CD4-positive, alpha-beta T cell treated with Interleukin-17A for 1 hour (primary cell): ENCODE data around the gene PI4K2B.
"Not testable (repeated sequence)": the region's sequence is repeated elsewhere in the genome, so short reads cannot be mapped to it uniquely, and the experiment has no call there.

Source experiments
- DNase-seq: peaks from one replicate; pipeline ENCODE4 v3.0.0-alpha.2; 2020

Gene PI4K2B

DNA sequence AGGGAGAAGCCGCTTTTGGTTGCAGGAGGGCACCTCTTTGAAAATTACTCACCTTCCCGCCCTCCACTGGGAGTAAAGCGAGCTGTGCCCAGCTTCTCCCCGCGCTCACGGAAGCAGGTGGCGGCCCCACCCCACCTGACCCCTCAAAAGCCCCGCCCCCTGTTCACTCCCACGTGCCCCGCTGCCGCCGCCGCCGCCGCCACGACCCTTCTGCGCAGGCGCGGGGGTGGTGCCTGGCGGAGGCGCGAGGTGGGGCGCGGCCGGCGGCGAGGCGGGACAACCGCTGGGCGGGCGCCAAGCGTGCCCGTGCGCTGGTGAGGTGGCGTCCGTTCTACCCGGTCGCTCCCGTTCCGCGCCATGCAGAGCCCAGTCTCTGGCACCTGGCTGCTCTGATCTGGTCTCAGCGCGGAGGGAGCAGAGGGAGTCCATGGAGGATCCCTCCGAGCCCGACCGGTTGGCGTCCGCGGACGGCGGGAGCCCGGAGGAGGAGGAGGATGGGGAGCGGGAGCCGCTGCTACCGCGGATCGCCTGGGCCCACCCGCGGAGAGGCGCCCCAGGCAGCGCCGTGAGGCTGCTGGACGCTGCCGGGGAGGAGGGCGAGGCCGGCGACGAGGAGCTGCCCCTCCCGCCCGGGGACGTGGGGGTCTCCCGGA, at the start of gene PI4K2B:
TSS of gene PI4K2B (plus strand) at position 297 of the 653 bp plus-strand sequence. CDS start at position 428, 131 bp downstream.
- DNase-seq = peak; percentile 94

DNA sequence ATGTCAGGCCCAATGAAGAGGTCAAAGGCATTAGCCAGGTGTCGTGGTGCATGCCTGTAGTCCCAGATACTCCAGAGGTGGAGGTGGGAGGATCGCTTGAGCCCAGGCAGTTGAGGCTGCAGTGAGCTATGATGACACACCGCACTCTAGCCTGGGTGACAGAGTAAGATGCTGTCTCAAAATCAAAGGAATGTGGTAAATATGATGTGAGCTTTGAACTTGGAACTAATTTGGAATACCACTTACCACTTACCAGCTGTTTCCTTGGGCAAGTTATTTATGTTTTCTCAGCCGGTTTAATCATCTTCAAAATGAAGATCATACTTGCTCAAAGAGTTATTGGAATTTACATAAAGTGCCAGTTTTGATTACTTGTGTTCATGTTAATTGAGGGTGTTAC, 49.8 kb upstream of the PI4K2B start:
- no peak for DNase-seq

DNA sequence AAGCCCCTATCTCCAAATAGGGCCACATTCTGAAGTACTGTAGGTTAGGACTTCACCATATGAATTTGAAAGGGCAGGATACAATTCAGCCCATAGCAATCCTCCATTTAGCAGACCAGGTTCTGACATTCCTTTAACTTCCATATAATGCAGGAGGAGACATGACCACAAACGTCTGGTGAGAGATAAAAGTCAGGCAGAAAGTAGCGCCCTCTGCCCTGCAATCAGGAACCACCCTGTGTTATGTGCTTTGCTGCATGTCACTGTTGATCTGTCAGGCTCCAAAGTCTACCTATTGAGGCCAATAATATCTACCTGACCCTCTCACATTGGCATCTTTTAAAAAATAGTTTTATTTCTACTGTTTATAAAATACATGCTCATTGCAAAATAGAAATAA, 43.4 kb upstream of the PI4K2B start:
- no peak for DNase-seq

DNA sequence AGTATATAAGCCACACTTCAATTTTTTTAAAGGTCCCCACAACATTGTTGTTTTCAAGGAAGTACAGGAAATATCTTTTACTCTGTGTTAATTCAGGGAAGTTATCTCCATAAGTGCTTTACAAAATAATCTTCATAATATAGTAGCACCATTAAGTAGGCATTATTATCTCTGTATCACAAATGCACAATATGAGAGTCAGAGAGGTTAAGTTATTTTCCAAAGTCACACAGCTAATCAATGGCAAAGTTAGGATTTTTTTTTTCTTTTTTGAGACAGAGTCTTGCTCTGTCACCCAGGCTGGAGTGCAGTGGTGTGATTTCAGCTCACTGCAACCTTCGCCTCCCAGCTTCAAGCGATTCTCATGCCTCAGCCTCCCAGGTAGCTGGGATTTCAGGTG, 35.1 kb upstream of the PI4K2B start:
- DNase-seq = no peak

DNA sequence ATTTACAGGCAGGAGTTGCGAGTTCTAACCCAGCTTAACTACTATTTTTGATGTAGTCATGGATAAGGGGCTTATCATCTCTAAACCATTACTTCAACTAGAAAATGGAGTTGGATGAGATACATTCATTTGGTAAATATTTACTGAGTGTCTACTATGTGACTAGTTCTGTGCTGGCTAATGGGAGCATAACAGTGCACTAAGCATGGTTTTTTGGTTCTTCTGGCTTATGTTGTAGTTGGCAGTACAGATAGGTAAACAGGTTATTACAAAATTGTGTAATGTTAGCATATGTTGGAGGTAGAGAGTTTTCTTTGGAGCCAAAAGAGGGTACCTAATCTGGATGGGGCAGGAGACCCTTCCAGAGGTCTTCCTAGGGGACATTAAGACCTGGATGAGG, 25.8 kb upstream of the PI4K2B start:
- DNase-seq = no peak

DNA sequence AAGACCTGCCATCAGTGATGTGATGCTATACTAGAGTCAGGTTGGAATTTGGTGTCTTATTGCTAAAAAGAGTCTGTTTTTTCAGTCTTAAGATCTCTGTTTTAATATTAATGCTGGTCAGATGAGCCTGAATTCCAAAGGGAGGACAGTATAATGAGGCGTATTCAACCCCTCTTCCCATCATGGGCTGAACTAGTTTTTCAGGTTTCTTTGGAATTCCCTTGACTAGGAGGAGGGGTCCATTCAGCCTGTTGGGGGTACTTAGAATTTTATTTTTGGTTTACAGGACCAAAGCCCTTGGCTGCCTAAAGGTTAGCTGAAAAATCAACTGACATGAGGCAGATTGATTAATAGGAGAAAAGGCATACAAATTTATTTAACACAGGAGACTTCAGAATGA, 24.1 kb upstream of the PI4K2B start:
- DNase-seq = no peak

DNA sequence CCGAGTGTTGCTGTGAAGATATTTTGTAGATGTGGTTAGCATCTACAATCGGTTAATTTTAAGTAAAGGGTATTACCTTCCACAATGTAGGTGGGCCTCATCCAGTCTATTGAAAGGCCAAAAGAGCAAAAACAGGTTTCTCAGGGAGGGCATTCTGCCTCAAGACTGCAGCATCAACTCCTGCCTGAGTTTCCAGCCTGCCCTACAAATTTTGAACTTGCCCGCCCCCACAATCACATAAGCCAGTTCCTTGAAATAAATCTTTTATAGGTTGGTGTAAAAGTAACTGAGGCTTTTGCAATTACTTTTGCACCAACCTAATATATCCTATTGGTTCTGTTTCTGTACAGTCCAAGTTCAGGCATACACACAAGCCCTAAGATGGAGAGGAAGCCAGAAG, 22.1 kb upstream of the PI4K2B start:
- no peak for DNase-seq

DNA sequence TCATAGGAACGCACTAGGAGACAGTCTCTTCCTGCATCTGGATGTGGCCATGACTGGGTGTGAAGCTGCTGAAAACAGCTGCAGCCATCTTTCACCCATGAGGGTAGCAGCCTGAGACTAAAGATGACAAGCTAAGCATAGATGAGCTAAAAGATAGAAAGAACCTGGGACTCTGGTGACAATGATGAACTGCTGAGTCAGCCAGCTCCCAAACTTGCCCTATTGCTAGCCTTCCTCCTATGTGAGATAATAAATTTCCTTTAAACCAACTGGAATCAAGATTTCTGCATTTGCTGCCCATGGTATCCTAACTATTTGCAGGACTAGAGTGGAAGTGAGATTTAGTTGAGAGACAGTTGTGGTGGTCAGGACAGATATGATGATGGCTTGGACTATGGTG, 21.0 kb upstream of the PI4K2B start:
- DNase-seq = no peak

DNA sequence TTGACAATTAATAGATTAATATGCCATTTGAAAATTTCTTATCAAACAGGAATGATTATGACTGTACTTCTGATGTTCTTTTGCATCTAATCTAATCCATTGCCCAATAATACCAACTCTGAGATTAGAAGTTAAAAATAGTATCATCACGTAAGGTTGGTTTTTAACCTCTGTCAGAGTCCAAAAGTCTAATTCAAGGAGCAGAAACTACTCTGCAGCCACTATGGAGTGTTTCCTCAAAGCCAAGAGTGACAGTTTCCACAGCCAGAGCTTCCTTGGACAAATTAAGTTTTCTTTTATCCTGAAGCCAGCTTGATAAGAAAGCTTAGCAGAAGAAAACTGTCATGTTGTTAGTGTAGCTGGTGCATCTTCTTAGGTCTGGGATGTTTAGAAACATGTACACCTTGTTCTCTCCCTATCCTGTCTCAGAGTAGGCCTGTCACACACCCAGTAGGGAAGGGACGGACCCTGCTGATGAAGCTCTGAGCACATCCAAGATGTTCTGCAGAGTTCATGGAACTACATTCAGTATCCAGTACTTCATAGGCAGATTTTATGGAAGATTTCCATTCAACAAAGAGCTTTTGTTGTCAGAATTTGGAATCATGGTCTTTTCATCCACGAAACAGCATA, 20.4 kb upstream of the PI4K2B start:
- DNase-seq = no peak

DNA sequence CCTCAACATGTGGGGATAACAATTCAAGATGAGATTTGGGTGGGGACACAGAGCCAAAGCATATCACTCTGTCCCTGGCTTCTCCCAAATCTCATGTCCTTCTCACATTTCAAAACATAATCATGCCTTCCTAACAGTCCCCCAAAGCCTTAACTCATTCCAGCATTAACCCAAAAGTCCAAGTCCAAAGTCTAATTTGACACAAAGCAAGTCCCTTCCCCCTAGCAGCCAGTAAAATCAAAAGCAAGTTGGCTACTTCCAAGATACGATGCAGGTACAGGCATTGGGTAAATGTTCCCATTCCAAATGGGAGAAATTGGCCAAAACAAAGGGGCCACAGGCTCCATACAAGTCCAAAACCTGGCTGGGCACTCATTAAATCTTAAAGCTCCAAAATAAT, 19.1 kb upstream of the PI4K2B start:
- not testable (repeated sequence) for DNase-seq

DNA sequence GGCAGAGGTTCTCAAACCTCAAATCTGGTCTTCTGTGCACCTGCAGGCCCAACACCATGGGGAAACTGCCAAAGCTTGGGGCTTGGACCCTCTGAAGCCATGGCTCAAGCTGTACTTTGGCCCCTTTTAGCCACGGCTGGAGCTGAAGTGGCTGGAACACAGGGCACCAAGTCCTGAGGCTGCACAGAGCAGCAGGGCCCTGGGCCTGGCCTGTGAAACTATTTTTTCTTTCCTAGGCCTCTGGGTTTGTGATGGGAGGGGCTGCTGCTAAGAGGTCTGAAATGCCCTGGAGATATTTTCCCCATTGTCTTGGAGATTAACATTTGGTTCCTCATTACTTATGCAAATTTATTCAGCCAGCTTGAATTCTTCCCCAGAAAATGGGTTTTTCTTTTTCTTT, 18.3 kb upstream of the PI4K2B start:
- DNase-seq = no peak

DNA sequence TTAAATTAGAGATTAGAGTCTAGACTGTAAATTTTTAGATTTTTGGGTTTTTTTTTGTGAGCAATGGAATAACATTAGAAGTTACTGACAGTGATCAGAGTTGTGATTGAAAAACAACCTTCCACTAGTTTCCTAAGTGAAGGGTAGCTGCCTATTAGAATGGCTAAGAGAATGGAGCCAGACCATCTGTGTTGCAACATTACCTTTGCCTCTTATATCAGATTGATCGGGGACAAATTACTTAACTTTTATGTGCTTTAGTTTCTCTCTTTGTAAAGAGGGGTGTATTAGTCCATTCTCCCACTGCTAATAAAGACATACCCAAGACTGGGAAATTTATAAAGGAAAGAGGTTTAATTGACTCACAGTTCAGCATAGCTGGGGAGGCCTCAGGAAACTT, 12.5 kb upstream of the PI4K2B start:
- no peak for DNase-seq

DNA sequence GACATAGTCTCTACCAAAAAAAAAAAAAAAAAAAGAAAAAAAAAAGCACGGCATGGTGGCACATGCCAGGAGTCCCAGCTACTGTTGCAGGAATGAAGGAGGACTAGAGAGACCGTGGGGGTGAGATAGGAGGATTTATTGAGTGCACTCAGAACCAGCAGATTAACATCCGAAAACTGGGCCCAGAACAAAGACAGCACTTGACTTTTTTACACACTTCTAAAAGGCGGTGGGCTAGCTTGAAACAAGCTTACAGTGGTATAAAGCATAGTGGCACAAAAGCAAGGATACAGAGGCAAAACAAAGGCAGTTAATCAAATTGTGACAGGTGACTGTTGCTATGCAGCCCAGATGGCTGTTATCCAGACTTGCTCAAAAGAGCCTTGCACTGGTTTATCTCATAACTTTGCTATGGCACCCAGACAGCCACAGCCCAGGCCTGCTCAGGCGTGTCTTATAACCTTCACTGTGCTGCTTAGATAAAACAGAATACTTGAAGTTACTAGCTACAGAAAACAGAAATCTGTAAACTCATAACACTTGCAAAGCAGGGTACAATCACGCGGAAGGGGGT, 9.9 kb upstream of the PI4K2B start:
- DNase-seq = peak; percentile 45

DNA sequence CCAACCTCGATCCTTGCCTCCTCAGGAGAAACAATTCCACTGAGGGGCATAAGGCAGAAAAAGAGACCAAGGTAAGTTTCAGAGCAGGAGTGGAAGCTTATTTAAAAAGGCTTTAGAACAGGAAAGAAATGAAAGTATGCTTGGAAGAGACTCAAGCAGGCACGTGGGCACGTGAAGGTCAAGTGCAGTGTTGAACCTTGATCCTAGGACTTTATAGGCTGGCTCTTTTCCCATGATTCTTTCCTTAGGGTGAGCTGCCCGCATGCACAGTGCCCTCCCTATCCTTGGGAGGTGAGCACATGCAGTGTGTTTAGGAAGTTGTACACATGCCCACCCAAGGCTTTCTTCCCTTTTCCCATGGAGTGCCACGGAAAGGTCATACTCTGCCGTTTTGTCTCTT, 4.0 kb upstream of the PI4K2B start:
- no peak for DNase-seq

DNA sequence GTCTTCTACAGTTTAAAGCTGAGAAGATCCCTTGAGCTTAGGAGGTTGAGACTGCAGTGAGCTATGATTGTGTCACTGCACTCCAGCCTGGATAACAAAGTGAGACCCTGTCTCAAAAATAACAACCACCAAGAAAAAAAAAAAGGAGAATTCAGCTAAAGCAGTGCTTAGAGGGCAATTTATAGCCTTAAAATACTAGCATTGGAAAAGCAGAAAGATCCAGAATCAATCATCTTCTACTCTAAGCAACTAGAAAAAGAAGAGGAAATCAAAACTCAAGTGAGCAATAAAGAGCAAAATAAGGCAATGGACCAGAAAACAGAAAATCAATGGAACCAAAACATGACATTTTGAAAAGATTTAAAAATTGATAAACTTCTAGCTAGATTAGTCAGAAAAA, 639 bp upstream of the PI4K2B start:
- DNase-seq = no peak

DNA sequence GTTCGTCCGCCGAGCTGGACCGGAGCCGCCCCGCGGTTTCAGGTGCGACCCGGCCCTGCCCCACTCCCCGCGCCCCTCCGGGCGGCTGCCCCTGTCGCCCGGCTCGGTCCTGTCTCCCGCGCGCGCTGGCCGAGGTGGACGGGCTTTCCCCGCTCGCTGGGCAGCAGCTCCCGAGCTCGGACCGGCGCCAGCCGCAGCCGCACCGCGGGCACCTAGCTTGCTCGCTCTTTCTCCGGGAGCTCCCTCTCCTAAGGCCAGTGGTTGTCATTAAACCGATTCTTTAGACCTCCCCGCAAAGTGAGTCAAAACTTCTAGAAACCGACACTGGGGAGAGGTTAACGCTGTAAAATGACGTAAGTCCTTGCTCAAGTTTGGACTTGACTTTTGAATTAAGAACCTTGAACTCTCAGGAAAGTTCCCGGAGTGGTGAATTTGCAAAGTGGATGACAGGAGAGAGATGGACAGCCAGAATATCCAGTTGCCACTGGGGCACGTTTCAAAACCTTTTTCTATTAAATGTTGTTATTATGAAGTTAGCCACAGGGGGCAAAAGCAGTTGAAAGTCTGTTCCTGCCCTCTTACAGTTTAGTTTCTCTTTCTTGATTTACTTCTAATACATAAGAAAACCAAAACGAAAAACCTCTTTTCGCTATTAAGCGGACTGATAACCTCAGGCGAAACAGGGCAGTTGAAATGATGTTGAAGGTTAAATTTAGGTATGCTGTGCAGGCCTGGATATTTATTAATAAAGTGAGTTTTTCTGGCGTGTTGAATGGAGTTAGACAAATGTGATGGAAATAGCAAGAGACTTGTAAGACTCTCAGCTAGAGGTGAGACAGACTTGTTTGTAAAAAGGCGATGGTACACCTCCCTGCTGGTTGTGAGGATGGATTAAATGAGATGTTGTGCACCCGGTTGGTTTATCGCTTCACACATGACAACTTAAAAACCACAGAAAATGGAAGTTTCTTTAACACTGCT, 847 bp downstream of the PI4K2B start:
- peak; percentile 84 for DNase-seq

DNA sequence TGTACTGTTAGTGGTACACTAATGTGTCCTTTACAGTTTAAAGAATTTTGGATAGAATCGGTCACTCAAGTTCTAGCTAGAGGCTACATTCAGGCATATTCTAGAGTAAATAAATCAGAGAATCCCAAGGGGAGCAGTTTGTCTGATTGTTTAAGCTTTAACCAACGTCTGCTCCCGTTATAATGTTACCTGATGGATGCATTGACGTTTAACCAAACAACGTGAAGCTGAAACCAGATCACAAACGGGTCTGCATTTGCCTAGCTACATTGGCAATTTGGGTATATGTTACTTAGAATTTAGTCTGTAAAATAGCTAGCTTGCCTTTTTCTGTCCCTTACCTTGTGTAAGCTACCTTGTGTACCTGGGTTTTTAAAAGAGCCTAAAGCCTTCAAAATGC, 1.6 kb downstream of the PI4K2B start:
- DNase-seq = no peak

DNA sequence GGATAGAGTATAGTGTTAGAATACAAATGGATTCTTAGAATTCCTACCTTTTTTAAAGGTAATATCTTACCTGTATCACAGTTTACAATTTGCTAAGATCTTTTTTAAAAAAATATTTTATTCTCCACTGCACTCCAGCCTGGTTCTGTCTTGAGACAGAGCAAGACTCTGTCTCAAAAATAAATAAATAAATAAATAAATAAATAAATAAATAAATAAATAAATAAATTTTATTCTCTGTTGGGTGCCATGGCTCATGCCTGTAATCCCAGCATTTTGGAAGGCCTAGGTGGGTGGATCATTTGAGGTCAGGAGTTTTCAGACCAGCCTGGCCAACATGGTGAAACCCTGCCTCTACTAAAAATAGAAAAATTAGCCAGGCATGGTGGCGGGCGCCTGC, 2.2 kb downstream of the PI4K2B start:
- not testable (repeated sequence) for DNase-seq

DNA sequence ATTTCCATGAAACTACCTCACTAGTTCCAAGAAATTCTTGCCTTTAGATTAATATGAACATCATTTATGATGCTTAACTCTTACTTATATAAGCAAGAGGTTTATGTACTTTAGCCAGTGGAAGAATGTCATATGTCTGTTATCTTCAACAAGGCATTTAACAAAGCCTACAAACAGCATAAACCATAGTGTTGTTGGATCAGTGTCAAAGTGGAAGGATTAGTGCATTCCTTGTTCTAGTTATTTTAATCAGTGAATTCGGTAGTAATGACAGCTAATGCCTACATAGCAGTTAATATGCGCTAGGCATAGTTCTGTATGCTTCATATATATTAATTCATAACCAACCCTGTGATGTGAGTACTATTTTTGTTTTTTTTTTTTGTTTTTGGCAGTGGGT, 3.1 kb downstream of the PI4K2B start:
- DNase-seq = no peak

DNA sequence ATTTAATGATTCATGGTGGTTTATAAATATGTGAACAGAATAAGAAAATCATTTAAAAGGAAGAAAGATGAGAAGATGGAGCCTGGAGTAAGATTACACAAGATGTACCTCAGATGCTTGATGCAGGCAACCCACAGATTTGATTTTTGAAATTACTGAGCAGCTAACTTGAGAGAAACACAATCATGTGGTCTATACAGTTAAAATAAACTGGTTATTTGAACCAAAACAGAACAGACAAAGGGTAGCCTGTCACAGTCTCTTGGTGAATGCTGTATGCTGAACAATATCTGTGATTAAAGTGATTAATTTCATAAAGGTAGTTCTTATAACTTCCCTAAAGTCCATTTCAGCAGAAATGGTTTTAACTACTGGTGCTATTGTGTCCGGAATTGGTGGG, 4.2 kb downstream of the PI4K2B start:
- DNase-seq = no peak

DNA sequence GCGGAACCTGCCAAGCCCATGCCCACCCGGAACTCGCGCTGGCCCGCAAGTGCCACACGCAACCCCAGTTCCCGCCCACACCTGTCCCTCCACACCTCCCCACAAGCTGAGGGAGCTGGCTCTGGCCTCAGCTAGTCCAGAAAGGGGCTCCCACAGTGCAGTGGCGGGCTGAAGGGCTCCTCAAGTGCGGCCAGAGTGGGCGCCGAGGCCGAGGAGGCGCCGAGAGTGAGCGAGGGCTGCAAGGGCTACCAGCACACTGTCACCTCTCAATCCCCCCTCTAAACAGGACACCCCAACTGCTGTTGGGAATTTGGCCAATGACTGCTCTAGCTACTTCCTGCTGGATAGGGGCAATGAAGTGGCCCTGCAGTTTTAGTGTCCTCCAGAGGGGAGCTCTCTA, 5.7 kb downstream of the PI4K2B start:
- DNase-seq = not testable (repeated sequence)

DNA sequence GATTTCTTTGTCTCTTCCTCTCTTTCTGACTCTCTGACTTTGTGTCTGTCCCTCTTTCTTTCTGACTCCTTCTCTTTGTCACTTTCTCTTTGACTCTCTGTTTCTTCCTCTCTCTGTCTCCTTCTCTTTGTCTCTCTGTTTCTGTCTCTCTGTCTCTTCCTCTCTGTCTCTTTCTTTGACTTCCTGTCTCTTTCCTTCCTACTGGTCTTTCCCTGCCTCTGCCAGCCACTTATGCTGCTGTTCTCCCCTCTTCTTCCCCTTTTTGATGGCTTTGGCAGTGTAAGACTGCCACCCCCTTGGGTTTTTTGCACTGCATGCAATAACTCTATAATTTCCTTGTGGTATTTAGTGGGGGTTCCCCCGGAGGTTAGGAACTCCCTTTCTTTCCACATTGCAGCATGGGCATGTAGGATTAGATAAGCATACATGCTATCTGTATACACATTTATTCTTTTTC, 6.9 kb downstream of the PI4K2B start:
- peak; percentile 26 for DNase-seq

DNA sequence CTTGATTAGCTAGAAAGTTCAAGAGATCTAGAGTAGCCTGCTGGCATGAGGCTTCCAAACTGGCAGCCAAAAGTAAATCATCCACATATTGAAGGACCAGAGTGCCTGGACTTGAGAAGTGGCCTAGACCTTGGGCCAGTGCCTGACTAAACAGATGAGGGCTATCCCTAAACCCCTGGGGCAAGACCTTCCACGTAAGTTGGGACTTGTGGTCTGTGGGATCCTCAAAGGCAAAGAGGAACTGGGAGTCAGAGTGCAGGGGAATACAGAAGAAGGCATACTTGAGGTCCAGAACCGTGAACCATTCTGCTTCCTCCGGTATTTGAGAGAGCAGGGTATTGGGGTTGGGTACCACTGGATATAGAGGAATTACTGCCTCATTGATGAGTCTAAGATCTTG, 8.4 kb downstream of the PI4K2B start:
- DNase-seq = not testable (repeated sequence)
